Stimulated activated CD4-positive, alpha-beta T cell treated with anti-CD3 and anti-CD28 coated beads, Interleukin-4, amount 100 ng/mL, for 4 hours (primary cell): ENCODE data around the gene RASGRP3.
"Not testable (repeated sequence)": the region's sequence is repeated elsewhere in the genome, so short reads cannot be mapped to it uniquely, and the experiment has no call there.

Source experiments
- DNase-seq, 2 experiments: peaks; one replicate each; pipeline ENCODE4 v3.0.0-alpha.2; 2020

Gene RASGRP3

DNA sequence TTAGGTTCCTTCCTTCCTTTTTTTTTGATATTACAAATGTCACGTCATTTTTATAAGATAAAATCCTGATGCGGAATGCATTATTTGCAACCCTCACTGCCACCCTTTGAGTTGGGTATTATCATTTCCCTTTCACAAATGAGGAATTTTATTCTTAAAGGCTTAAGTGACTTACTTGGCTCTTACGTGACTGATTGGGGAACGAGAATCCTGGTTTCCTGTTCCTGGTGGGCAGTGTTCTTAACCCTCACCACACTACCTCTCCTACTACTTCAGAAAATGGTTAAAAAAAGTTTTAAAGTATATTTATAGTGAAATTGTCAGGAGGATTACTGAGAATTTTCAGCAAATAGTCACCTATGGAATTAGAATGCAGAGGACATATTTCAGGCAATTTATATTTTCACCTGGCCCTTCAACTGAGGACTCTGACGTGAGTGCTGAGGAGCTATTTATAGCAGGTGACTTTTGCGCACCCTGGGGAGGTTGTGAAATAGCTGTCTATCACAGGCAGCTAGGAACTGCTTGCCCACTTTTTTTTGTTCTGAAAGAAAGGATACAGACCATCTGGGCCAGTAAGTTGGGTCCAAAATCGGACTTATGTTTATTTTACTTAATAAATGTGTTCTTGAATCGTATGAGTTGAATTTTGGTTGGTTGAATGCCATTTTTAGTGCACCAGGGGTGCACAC is 18.7 kb upstream of the RASGRP3 start:
- no peak for DNase-seq

DNA sequence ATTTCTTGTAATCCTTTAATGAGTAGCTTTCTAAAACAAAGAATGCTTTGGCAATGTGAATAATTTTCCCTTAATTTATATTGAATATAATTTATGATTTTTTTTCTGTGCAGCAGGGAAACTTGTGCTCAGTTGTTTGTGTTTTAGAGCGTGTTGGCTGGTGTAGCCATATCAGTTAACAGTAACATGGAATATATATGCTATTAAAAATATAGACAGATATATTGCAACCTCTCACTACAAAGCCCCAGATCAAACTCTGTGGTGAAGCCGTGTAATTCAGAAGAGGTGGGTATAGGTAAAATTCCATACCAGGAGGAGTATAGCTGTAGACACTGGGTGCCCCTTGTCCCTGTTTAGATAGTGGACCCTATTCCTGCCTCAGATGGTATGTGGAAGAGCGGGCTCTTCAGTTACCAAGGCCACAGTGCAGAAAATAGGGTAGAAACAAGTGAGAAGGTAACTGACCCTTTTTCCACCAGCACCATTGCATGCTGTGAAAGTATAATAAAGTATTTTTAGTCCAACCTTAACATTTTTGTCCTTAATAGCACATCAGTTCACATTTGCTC is 18.1 kb upstream of the RASGRP3 start:
- DNase-seq, result no peak

DNA sequence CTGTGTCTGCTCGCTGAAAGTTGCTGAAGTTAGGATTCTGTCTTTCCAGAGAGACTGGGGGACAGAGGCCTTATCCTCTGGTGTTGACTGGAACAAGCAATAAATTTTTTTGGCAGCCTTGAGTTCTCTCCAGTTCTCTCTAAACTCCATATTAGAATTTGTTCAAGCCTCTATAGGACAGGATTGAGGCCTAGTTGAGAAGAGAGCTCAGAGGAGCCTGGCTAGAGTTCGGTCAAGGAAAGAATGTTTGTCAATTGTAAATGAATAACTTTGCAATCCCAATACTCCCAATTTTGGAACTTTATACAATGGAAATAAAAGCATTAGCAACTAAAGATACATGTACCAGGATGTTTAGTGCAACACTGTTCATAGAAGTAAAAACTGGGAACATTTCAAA is 16.7 kb upstream of the RASGRP3 start:
- DNase-seq, result no peak

DNA sequence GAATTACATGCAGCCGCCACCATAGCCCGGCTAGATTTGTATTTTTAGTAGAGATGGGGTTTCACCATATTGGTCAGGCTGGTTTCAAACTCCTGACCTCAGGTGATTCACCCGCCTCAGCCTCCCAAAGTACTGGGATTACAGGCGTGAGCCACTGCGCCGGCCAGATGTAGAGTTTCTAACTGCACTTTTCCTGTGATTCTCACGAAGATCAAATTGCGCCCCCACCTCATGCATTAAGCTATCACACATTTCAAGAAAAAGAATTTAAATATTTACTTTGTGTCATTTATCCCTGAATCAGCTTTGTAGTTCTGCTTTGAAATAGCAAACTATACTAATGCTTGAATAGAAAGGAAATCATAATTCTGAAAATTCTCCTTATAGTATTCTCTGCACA is 13.9 kb upstream of the RASGRP3 start:
- DNase-seq, result not testable (repeated sequence)

DNA sequence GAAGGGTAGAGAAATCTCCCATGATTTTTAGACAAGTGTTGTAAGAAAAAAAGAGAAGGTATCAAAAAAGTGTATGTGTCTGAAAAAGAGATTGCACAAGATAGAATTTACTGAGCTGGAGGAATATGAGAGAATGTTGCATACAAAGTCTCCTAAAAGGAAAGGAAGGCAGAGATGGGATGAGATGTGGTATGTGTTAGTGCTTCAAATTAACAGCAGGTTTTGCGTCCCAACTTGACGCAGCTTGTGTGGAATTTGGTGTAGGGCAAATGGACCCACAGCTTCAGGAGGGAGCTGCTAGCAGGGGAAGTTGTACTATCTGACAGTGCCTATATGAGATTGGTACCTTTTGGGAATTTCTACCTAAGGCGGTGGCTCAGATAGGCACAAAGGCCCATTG is 9.0 kb upstream of the RASGRP3 start:
- no peak for DNase-seq

DNA sequence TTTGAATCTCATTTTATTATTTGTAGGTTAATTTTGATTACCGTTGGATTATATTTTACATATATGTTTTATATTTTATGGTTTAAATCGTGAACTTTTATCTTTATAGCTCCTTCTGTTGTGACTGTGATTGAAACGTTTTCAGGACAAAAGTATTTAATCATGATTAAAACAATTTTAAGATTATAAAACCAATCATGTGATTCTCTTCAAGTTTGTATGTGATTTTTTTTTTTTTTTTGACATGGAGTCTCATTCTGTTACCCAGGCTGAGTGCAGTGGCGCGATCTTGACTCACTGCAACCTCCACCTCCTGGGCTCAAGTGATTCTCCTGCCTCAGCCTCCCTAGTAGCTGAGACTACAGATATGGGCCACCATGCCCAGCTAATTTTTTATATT is 7.2 kb upstream of the RASGRP3 start:
- no peak for DNase-seq

DNA sequence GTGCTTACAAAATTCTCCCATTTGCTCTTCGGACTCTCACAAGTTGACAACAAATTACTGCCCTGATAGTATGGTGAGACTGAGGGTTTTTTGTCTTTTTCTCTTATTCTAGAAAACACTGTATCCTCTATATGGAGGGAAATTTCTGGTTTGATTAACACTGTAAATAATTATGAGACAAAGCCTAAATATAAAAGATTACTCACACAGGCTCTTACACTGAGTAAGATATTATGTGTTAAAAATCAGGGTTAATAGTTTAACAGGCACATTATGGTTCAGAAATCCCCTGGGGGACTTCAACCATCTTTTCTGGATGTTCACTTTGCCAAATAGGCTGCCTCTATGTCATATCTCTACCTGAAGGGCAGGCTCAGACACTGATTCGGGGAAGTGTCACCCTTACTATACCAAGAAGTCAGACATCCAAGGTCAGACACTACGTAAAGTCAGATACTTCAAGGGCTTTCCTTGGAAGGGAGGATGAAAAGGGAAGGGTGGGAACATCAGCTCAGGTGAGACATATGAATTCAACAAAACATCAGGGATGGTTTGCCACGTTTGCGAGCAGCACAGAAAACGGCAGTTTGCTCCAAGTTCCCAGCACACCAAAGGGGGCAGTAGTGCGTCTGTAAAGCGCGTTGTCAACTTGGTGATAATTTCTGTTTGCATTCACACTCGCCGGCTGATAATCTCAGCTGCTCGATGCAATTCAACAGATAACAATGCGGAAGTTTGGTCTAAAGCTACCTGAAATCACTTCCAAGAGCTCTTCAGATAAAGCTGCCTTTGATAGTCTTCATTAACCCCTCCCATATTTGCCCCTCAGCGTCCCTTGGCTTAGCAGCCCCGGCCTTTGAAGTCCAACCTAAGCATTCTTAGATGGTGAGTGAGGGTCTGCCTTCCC is 972 bp upstream of the RASGRP3 start:
- peak; percentile 62 to 78 for DNase-seq

DNA sequence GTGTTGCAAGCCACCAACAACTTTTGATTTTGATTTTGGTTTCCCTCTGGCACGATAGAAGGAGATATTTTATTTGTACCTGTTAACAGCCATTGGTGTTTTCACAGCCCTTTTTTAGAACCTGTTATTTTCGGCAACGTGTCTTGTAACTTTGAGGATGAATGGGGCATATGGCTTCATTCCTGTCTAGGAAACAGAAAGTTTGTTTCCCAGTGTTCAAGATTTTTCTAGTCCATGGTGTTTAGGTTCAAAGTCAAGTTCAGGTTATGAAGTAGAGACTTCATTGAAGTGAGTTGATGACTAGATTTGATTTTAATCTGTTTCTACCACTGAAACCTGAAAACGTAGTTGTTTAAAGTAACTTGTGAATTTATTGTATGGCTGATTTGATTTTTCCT is 343 bp downstream of the RASGRP3 start:
- no peak for DNase-seq

DNA sequence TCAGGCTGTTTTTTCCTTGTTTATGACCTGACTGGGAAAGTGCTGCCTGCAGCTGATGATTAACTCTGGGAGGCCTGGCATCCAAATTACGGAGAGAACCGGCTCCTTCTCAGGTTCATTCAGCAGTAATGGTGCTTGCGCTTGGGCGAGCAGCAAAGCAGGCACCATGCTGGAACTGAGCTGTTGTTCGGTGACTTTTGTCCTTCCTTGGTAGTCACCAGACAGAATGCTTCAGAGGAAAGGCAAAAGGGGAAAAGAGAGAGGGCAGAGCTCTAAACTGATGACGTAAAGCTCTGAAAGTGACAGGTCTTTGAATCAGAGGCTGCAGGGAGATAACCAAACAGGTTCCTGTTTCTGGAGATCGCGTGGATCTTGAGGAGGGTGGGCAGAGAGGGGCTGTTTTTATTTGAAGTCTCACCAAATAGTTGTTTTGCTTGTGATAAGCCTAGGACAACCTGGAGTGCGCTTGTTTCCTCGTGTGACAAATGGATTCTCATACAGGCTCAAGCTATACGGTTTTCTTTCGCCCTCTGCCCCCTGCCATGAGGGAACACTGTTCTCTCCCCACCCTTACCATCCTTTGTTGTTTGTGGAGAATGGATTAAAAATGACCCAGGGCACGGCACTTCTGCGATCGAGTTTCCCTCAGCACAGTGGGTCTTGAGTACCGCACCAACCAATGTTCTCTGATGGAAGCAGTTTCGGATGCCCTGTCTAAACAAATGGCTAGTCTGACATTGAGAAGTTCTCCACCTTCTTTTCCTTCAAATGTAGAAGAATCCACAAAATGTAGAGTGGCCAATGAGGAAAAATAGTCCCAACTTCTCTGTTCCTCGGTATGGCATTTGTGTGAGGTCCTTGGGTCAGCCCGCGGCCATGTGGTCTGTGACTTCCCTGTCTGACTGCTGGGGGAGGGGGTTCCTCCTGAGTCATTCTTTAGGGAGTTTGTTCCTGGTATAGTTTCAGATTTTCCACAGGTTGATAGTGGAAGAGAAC is 1.3 kb downstream of the RASGRP3 start:
- DNase-seq, result peak in 1 of 2 experiments; percentile 3

DNA sequence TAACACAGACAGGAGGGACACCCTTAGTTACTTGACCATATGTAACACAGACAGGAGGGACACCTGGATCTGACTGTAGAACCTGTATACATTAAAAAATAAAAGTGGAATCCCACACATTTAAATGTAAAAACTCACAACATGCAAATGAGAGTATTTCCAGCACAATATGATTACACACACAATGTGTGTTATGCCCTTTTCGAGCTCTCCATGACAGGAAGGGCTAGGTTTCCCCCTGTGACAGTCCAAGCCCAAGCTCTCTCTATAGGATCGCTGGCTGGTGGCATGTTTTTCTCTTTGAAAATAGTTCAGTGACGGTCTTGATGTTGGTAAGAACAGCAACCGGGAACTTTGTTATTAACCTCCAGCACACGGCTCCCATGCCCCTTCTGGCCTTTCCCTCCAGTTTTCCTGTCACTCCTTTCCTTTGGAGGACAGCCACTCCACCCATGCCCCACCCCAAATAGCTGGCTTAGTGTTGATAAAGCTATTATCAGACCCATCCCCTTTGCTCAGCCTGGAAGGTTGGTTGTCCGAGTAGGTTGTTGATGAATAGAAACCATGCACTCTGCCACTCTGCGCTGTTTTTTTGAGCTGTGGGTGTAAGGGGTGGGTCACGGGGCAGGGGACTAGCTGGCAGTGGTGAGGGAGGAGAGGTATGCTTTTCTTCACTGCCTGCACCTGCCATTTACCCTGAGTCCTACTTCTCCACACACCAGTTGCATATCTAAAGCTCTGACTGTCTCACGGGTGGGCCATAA is 2.7 kb downstream of the RASGRP3 start:
- no peak for DNase-seq

DNA sequence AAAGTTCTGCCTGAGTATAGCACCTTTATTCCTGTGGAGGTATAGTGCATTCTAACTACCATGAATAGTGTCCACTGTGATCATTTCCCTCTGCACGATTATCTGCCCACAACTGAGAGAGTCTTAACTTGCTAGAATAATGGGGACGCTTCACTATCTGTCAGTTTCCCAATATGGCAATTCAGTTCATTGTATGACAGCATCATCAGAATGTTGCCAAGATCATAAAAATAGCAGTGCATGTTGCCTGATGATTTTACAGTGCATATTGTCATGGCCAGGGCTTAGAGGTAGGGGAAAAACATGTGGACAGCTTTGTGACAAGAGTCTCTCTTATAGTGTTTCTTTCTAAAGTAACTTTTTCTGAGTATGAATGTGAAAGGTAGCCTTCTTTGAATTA is 6.1 kb downstream of the RASGRP3 start:
- no peak for DNase-seq

DNA sequence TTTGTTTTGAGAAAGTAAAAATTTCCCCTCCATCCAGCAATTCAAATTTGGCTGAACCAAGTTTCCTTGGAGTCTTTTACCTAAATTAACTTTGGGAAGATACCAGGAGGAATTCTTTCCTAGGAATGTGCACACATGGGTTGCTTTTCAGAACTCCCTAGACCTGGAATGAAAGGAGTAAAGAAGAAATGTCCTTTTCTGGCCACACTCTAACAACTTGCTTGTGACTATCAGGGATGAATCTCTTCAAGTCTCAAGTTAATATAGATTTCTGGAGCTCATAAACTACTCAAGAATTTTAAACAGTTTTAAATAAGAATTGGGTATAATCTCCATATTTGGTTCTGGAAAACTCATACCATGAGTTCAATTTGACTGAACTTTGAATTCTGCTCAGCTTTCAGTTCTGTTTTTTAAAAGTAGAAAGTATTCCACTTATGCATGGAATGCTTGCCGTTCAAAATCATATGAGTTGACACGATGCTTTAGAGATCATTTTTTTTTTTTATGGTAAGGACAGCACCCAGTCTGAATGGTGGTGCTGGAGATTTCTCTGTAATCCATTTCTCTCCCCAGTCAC is 7.7 kb downstream of the RASGRP3 start:
- DNase-seq, result no peak

DNA sequence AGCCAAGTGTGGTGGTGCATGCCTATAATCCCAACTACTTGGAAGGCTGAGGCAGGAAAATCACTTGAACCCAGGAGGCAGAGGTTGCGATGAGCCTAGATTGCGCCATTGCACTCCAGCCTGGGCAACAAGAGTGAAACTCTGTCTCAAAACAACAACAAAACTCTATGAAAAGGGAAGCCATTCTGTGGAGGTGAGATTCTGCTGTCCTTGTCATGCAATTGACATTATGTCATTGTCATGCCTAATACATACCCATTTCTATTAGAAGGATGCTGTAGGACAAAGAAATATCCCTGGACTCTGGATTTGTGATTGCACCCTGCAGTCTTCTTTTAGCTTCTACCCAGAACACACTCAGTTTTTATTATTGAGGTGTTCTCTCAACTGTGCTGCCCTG is 8.6 kb downstream of the RASGRP3 start:
- DNase-seq, result no peak

DNA sequence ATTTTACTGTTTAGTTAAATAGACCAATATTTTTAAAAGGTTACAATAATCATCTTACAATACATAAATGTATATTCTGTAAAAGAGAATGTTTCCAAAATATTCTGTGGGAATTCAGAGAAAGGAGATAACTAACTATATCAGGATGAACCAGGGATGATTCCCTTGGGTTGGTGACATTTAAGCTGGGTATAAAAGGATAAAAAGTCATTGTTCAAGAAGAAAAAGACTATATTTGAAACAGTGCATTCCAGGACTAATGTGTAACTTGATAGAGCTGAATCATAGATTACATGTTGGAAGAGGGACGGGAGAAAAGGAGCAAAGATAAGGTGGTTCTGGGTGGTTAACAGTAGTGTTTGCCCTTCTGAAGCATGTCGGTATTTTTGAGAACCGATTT is 10.1 kb downstream of the RASGRP3 start:
- DNase-seq, result no peak

DNA sequence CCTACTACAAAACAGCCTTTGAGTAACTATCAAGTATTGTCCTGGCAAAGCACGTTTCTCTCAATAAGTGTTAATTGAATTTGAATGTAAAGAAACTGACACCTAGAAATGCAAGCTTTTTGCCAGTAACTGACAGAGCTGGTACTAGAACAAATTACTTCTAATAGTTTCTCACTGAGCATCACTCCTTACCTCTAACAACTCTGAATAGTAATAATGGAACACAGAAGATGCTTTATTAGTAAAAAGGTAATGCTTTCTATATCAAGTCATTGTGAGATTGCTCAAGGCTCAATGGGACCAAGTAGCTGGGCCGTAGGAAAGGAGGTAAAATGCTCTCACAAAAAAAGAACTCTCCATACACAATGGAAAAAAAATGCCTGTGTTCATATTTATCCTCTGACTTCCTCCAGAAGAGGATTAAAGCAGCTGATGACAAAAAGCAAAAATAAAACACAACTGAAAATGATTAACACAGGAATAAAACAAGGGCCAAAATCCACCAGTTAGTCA is 11.8 kb downstream of the RASGRP3 start:
- DNase-seq, result no peak

DNA sequence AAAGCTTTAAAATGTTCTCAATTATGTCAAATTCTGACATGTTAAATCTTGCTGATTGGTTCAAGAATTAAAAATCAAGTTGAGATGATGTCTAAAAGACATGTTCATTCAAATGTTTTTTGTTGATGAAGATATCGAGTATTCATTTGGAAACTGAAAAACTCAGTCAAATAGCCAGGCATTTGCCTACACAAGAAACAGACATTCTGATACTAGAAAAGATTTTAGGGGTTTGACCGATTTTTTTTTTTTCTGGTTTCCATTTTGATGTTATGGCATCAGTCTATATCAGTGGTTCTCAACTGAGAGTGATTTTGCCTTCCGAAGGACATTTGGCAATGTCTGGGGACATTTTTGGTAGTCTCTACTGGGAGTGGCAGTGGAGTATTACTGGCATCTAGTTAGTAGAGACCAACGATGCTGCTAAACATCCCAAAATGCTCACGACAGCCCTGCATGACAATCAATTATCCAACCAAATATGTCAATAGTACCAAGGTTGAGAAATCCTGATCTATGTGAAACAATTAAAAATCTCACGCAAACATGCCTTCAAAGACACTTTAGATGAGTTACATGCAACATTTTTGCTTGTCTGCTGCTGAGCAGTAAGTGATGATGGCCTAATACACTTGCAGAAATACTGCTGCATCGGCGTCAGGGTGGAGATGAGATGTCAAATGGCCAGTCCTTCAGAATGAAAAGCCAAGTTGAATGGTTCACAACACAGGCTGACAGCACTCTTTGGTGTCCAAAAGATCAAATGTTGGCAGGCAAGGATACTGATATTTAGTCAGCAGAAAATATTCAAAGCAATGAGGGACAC is 12.5 kb downstream of the RASGRP3 start:
- no peak for DNase-seq

DNA sequence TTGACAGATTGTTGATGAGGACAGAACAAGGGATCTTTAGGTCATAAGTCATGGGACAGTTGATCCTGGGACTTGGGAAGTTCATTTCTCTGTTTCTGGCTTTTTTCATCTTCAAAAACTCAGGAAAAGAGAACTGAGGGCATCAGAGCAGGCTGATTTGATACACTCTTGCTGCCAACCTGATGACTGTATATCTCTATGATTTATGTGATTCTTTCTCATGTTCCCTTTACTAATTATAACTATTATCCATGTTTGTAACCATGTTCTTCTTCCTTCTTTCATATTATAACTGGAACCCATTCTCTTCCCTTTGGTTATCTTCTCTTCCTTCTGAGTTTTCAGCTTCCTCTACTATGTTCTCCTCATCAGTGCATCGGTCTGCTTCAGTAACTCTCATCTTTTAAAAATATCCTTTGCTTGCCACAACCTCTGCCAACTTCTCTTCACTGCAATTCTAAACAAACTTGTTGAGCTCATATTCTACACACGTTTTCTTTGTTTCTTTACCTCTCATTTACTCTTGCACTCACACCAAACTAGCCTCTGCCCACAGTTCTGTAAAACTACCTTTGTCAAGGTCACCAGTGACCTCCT is 13.5 kb downstream of the RASGRP3 start:
- DNase-seq, result no peak

DNA sequence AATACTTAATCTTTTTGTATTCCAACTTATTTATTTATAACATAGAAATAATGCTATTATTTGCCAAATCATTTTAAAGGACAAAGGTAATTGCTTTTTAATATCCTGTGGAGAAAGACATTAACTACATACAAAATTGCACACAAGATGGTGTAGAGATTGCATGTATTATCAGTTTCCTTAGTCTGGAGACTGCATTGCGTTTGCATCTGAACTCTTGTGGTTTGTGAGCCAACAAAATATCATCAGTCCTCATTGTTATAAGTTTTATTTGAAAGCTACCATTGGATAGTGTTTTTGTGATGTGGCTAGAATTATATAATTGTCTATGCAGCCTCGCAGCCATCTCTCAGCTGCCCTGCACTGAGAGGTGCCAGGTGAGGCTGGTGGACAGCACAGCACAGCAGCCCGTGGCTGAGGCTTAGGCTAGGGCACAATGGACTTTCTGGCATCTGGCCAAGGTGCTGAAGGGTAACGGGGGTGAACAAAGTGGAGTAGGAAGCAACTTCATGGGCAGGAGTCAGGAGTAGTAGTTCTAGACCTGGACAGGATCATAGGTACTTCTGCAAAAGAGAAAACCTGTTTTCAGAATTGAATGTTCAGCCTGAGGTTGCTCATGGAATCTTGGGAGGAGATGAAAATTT is 15.1 kb downstream of the RASGRP3 start:
- no peak for DNase-seq

DNA sequence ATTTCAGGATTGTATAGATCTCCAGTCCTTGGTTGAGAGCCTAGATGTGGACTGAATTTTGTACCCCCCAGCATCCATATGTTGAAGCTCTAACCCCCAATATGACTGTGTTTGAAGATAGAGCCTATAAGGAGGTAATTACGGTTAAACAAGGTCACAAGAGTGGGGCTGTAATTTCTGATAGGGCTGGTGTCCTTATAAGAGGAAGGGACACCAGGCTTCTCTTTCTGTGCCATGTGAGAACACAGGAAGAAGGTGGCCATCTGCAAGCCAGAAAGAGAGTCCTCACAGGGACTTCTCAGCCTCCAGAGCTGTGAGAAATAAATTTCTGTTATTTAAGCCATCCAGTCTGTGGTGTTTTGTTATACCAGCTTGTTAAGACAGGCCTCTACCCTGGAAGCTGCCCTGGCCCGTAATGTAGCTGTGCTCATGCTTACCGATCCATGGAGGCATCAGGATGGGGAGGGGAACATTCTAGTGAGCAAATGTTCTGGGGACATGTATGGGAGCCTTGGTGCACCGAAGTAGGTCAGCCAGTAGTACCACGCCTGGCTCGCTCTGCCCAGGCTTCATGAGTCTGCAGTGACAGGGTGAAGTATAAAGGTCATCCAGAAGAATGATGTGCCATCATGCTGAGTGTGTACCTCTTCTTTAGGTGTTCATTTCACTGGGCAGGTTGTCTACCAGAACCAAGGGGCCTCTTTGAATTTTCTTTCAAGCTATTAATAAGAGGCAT is 16.1 kb downstream of the RASGRP3 start:
- no peak for DNase-seq
